Right ventricle myocardium superior (tissue), 1 donor: ENCODE results near the gene ANKRD60. TPM values are rescaled to one million over a fixed set of nuclear protein-coding genes. Genes with fewer than 3 reads are reported as not detected.
A peak's percentile ranks its signal among the peaks of the same experiment; 100 is the strongest.

Experiments used
- ATAC-seq: fragments of 200-7000 bp; cut with Tn5 transposase; one replicate; pipeline ENCODE4 v1.9.1; 2020; ENCODE audit warnings: mild to moderate bottlenecking; ENCODE audit not compliant: poor library complexity
- DNase-seq: peaks from one replicate; pipeline ENCODE4 v3.0.0-alpha.2; 2020
- intact Hi-C: fragments of 100-400 bp; cut with DNase I; formaldehyde crosslinking; loops from one replicate; pipeline ENCODE4 v1.11.2; 2022
- total RNA-seq: library from RNA; stranded (reverse); fragmentation: NEBNext Ultra II Directional; extraction: Animal tissue kit (Norgen Biotek cat#: 25700); gene quantifications from one replicate; pipeline ENCODE4 v1.2.1, GENCODE V29; 2021
- donor health status: DM: no; HTN: yes; CAD: no; lungs with severe emphysema.

ANKRD60 gene
- total RNA-seq, 1 donor from 2014 or later: not detected

DNA sequence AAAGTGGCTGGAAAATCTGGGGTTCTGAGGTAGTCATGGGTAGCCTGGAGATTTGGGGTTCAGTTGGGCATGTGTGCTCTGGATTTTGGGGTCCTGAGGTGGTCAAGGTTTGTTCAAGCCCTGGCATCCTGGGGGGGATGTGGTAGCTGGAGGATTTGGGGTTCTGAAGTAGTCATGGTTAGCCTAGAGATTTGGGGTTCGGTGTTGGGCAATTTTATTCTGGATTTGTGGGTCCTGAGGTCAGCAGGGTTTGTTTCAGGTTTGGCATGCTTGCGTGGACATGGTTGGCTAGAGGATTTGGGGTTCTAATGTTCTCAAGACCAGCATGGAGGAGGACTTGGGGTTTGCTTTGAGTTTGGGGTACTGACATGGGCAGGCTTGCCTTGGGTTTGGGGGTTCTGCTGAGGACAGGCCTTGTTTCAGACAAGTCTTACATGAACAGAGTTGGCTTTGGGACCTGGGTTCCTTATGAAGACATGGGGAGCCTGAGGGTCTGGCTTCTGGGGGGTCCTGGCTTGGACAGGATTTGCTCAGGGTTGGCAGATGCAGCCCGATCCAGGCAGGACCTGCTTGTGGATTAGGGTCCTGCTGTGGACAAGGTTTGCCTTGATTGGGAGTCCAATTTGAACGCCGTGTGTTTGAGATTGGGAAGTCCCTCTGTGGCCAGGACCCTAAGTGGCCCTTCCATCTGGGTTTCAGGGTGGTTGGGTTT, 906 bp downstream of the ANKRD60 start:
- intact Hi-C loops: no loop called here
- ATAC-seq (no peak), DNase-seq (no peak)

DNA sequence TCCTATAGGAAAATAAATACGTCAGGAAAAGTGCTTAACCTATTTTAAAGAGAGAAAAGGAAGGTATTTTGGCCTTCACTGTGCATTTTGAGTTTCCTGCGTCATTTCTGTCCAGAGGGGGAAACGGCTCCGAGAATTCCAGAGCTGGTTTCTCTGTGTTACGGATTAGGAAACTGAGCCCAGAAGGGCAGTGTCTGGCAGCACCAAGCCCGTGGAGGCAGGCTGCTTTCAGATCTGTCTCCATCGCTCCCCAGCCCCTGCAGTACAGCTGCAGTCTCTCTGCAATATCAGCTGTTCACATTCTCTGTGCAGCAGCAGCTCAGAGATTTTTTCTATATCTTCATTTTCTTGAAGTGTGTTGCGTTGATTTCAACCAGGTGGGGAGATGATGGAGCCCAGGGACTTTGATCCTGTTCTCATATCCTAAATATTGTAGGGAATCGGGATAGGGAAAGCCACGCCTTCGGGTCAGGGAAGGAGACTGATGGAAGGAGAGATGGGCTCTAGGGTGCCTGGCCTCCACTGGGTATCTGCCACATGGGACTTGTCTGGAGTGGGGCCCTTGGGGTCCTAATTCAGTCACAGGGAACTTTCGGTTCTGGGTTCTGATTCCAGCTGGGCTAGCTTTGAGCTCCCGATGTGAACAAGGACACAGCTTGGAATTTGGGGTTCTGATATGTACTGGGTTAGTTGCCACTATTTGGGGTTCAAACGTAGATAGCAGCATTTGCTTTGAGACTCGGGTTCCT, 2.8 kb downstream of the ANKRD60 start:
- ATAC-seq (no peak), DNase-seq (no peak)
- intact Hi-C loops: no loop called here

DNA sequence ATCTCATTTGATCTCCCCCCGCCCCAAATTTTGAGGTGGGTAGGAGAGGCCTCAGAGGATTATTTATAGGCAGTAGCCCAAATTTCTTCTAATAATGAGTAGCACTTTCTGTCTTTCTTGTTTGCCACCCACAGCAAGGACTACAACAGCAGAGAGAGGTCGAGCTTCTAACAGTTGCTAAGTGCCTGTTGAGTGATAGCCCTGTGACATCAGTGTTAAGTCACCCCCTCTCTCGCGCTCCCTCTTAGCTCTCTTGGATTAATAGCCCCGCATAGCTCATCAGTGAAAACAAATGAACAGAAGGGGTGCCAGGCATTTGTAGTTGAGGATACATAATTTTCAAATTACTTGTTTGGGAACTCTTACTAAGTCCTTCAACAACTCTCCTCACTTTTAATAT, 3.5 kb downstream of the ANKRD60 start:
- ATAC-seq: peak; percentile 37
- intact Hi-C loops: no loop called here
- DNase-seq: no peak

DNA sequence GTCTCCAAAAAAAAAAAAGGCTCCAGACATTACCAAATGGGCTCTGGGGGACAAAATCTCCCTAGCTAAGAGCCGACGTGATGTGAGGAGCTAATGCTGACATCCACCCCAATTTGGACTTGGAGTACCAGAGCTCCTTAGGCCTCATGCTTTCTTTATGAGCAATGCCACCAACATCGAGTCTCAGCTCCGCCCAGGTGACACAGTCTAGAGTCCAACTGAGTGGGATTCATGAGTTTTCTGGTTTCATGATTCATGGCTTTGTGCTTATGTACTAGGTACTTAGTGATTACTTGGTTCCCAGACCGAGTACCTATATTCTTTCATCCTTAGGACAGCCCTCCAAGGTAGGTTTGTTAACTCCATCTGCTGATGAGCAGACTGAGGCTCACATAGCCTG, 4.4 kb downstream of the ANKRD60 start:
- ATAC-seq: no peak
- intact Hi-C loops: no loop called here
- no peak for DNase-seq

DNA sequence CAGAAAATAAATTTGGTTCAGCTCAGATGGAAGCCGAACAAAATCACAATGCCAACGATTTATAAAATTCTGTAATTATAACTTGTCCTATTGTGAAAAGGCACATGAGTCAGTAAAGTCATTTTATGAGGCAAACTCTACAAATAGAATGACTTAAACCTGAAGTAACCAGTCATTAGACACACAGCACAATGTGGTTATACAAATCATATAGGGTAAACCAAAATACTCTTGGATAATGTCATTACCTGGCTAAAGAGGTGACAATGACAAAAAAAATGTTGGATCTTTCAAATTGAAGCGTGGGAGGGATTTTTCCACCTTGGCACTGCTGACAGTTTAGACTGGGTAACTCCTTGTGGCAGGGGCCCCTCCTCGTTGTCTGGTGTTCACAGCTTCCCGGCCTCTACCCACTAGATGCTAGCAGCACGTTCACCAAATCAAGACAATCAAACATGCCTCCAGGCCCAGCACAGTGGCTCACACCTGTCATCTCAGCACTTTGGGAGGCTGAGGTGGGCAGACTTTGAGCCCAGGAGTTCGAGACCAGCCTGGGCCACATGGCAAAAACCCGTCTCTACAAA, 5.0 kb downstream of the ANKRD60 start:
- intact Hi-C loops: no loop called here
- DNase-seq: no peak
- ATAC-seq: no peak

DNA sequence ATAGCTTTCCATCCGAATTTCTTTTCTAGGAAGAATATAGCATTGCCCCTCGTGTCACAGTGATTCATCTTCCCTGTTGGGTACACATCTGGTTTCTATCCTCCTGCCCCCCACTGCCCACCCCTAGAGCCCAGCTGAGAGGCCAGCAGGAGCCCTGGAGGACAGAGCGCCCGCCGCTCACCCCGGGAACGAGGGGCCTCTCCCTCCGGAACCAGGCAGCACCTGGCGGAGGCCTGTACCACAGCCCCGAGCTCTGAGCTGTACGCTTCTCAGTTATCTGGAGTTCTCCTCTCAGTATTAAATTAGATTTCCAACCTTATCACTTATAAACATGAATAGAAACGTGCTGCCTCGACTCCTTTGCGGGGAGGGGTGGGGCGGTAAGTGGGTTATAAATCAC, 6.0 kb downstream of the ANKRD60 start:
- no peak for DNase-seq
- intact Hi-C loops: no loop called here
- ATAC-seq: no peak

DNA sequence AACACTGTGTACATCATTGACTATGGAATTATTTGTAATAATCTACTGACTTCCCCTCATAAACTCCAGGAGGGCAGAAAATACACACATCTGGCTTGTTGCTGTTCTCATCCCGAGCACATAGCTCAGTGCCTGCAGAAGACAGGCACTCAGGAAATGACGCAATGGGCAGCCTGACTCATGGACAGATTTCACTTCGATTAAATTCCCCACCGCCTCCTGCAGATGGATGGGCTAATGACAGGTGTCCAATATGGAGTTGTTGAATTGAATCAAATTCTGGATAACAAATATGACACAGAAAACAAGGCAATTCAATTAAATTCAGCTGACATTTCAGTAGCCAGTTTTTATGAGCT, 9.1 kb downstream of the ANKRD60 start:
- no peak for DNase-seq
- intact Hi-C loops: loop anchor here (10.0 kb wide), 1 partner anchor 845 kb away; no protein-coding TSS in a partner anchor
- no peak for ATAC-seq

DNA sequence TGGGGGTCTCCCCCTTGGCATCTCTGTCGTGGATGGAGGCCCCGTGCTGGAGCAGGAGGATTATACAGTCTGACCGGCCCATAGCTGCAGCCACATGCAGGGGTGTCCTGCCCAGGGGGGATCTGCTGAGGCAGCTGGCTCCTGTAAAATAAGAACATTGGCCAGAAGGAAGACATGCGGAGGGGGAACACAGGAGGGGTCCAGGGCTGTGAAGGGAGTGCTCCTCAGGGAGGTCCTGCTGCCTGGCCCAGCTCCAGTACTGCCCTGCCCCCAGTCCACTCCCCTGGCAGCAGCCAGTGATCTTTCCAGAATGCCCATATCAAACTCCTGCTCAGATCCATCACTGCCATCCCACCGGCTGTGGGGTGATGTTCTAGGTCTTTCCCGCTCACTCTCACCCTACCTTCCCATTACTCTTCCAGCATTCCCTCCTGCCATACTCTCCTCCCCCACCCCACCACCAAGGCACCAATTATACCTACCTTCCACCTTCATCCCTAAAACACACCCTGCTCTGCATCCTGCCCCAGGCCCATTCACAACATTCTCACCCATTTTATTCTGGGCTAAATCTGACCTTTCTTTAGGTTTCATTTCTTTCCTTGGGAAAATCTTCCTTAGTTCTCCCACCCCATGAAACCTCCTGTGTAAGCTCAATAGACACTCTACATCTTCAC, 9.7 kb downstream of the ANKRD60 start:
- ATAC-seq: no peak
- intact Hi-C loops: loop anchor here (10.0 kb wide), 1 partner anchor 844 kb away; no protein-coding TSS in a partner anchor

DNA sequence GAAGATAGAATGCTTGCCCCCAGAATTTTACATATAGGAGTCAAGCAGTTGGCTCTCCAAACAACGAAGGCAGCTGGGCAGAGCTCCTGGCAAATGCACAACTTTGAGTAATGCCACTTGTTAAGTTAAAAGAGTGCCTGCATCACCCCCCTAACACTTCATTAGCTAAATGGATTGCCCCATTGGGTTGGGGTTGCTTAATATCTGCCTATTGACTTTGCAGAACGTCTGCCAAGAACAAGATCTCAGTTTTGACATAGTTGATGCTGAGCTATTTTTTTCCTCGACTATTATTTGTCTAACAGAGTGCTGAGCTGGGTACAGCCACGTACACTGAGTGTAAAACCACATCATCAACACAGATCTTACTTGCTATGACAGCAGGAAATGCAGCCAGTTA, 12.1 kb downstream of the ANKRD60 start:
- DNase-seq: no peak
- intact Hi-C loops: loop anchor here (10.0 kb wide), 1 partner anchor 842 kb away; no protein-coding TSS in a partner anchor
- no peak for ATAC-seq

More for the DNA sequence above, 9.7 kb downstream of the ANKRD60 start:
- no peak for DNase-seq

DNA sequence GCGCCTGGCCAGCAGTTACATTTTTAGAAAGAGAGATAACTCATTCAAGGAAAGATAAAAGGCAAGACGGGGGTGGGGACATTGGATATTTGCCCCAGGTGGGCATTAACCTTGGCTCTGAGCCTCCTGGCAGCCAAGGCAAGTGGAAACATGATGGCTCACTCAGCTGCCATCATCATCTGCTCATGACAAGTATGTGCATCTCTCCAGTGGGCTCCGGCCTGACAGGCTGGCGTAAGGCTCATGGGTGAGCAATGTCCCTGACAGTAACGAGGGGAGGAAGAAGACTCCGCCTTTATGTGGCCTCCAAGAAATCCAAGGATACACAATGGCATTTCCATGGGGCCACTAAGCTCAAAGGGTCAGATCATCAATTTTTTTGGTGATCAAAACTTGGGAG, 13.3 kb downstream of the ANKRD60 start:
- no peak for DNase-seq
- intact Hi-C loops: loop anchor here (10.0 kb wide), 1 partner anchor 840 kb away; no protein-coding TSS in a partner anchor
- no peak for ATAC-seq

DNA sequence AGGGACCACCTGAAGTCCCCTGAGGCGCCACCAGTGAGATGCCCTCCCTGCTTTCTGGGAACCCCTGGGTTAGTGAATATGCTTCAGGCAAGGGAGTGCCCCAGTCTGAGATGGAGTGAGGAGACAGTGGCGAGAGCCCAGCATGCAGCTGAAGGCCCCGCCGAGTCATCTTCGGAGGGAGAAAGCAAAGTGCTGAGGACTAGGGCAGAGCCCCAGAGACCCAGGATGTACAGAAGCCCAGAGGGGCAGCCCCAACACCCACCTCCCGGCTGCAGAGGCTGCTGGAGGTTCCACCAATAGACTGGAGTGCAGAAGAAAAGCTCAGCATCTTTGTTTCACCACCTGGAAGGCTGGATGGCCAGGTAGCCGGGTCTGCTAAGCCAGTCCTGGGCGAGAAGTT, 14.1 kb downstream of the ANKRD60 start:
- no peak for DNase-seq
- intact Hi-C loops: loop anchor here (5.0 to 10.0 kb wide), 2 partner anchors 702 to 840 kb away; no protein-coding TSS in a partner anchor
- ATAC-seq: no peak

DNA sequence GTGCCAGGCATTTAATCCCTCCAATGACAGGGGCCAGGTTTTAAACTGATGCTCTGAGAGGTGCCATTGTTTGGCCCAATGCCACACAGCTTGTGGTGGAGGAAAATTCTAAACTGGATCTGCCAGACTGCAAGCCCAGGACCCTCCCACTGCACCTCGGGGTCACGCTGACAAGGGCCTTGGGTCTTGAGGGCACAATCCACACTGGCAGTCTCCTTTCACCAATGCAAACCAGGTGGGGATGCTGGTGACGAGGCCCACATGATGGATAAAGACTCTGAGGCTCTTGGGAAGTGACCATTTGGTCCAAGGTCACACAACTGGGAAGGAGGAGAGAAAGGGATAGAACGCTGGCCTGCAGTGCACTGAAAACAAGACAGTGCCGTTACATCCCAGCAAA, 14.7 kb downstream of the ANKRD60 start:
- DNase-seq: no peak
- intact Hi-C loops: loop anchor here (5.0 to 10.0 kb wide), 2 partner anchors 701 to 839 kb away; no protein-coding TSS in a partner anchor
- ATAC-seq: no peak

DNA sequence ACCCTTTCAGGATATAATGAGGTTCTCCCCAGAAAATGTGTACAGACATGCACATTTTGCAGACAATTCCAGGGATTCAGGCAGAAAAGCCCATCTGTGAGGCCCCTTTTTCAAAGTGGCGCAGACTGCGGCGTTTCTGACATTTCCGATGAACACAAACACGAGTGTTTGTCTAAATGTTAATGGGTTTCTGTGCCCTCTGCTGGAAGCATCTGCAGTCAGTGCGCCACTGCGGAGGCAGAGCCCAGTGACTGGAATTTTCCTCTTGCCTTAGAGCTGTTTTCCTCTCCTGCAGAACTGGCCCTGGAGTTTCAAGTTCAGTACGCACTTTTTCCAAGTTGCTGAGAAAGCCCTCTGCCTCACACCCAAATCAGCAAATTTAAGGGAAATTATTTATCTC, 15.3 kb downstream of the ANKRD60 start:
- ATAC-seq (no peak), DNase-seq (no peak)
- intact Hi-C loops: loop anchor here (5.0 to 10.0 kb wide), 2 partner anchors 701 to 838 kb away; no protein-coding TSS in a partner anchor

DNA sequence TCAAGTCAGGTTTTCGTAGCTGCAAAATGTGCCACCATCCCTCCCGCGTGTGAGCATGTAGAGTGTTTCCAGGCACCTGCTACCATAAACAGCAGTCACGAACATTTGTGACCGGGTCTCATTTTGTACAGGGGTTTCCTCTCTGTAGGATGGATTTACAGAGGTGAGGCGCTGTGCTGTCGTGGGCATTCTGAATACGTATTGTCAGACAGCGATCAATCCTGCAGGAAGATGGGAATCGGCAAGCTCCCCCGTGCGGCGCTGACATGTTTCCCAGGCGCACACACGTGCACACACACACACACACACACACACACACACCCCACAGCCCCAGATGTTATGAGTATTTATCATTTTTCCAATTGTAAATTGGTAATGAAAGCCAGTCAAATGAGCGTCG, 15.8 kb downstream of the ANKRD60 start:
- intact Hi-C loops: loop anchor here (5.0 to 10.0 kb wide), 2 partner anchors 700 to 838 kb away; no protein-coding TSS in a partner anchor
- DNase-seq (no peak), ATAC-seq (no peak)

DNA sequence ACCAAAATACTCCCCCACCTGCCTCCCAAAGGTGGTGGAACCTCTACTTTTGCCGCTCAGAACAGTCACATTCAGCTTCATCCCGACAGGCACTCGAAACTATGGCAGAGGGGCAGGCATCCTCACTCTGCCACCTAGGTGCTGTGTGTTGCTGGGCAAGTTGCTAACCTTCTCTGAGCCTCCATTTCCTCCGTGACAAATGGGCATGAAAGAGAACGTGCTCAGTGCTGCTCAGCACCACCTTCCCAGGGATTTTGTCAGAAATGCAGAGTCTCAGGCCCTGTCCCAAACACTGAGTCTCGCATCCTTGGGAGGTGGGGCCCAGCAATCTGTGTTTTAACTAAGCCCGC, 18.1 kb downstream of the ANKRD60 start:
- no peak for ATAC-seq
- no peak for DNase-seq
- intact Hi-C loops: loop anchor here (5.0 to 10.0 kb wide), 2 partner anchors 698 to 836 kb away; no protein-coding TSS in a partner anchor

DNA sequence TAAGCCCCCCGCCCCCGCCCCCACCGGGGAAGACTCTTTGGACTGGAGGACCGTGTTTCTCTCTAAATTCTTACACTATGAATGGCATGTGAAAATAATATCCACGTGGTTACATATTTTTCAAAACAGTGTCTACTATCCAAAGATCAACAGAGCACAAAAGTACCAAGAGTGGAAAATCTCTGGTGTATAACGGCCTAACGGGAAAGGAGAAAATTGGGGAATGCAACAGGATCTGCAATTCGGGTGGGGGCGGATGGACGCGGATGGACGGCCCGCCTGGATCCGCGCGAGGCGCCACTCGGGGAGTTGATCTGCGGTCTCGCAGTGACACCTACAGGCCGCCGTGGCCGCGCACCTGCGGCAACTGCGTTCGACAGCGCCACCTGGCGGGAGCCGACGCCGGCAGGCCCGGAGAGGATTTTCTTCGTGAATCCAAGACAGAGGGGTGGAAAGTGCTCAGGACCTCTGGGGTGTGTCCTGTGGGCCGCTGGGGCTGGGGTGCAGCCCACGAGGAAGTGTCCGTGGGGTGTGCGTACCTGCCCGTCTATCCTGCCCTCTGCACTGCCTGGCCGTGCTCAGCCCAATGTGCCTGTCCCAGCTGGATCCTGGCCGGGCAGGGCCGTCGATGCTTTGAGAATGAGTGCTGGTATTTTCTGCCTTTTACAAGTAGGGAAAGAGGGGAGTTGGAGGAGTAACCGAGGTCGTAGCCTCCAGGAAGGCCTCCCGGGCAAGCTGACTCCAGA, 18.6 kb downstream of the ANKRD60 start:
- intact Hi-C loops: loop anchor here (1.0 to 10.0 kb wide), 3 partner anchors 613 to 835 kb away; no protein-coding TSS in a partner anchor
- peak; percentile 96 for ATAC-seq
- peak; percentile 92 for DNase-seq

DNA sequence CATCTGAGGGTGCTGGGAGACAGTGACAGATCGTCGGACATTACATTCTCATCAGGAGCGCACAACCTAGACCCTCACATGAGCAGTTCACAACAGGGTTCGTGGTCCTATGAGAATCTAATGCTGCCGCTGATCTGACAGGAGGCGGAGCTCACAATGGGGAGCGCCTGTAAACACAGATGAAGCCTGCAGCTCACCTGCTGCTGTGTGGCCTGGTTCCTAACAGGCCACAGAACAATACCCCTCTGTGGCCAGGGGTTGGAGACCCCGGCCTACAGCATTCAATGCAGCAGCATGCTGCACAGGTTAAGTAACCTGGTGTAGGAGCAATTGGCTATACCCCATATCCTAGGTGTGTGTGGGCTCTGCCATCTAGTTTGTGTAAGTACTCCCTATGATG, 19.5 kb downstream of the ANKRD60 start:
- no peak for DNase-seq
- ATAC-seq: no peak
- intact Hi-C loops: loop anchor here (1.0 kb wide), 1 partner anchor 612 kb away; no protein-coding TSS in a partner anchor

DNA sequence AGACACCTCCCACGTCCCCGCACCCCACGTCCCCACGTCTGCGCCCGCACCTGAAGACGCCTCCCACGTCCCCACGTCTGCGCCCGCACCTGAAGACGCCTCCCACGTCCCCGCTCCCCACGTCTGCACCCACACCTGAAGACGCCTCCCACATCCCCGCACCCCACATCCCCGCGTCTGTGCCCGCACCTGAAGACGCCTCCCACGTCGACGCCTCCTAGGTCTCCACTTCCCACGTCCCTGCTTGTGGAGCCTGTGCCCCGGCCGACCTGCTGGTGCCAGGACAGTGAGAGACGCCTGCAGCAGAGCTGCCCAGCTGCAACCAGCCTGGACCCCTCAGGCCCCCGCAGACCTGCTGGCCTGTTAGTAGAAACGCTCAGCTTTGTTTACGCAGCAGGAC, 22.6 kb downstream of the ANKRD60 start:
- DNase-seq (no peak), ATAC-seq (no peak)
- intact Hi-C loops: no loop called here
